DND-41 (cell line): ENCODE data around the gene MEG3.
"Not testable (repeated sequence)": the region's sequence is repeated elsewhere in the genome, so short reads cannot be mapped to it uniquely, and the experiment has no call there.

Experiments
- ATAC-seq: fragments of 200-7000 bp; cut with Tn5 transposase; 3 replicates; pipeline ENCODE4 v1.9.1; 2021; ENCODE audit warnings: low read depth; ENCODE audit not compliant: insufficient read depth
- DNase-seq: peaks from one replicate; pipeline ENCODE4 v3.0.0-alpha.2; 2020
- H2AFZ ChIP-seq: 2 replicates; pipeline ENCODE4 v1.6.0; 2012; ENCODE audit warnings: low read depth, low read length
- H3K27ac ChIP-seq: 2 replicates; pipeline ENCODE4 v1.5.1; 2012; ENCODE audit warnings: low read length, inconsistent platforms
- H3K27me3 ChIP-seq: fragments of 200-600 bp; sonication (generic); 2 replicates; pipeline ENCODE4 v1.6.0; 2012; ENCODE audit warnings: low read length, mild to moderate bottlenecking, inconsistent platforms; ENCODE audit not compliant: insufficient read depth, poor library complexity
- H3K36me3 ChIP-seq: 2 replicates; pipeline ENCODE4 v1.5.1; 2012; ENCODE audit warnings: low read length, inconsistent platforms; ENCODE audit not compliant: insufficient read depth
- H3K4me1 ChIP-seq: 2 replicates; pipeline ENCODE4 v1.5.1; 2012; ENCODE audit warnings: mild to moderate bottlenecking, low read length; ENCODE audit not compliant: insufficient read depth
- H3K4me2 ChIP-seq: 2 replicates; pipeline ENCODE4 v1.6.0; 2012; ENCODE audit warnings: mild to moderate bottlenecking, moderate library complexity, low read length, inconsistent platforms; ENCODE audit not compliant: insufficient read depth
- H3K4me3 ChIP-seq, 2 experiments: fragments of 200-600 bp in 1 of 2; shearing (Covaris generic) in 1 of 2; 2 replicates each; pipeline ENCODE4 v1.5.1; 2012 to 2016; ENCODE audit warnings: inconsistent platforms in 2 of 2, low read length in 2 of 2, mild to moderate bottlenecking in 2 of 2, low read depth in 1 of 2, moderate library complexity in 1 of 2
- H3K79me2 ChIP-seq: 2 replicates; pipeline ENCODE4 v1.6.0; 2012; ENCODE audit warnings: low read length, inconsistent platforms; ENCODE audit not compliant: insufficient read depth
- H3K9ac ChIP-seq: 2 replicates; pipeline ENCODE4 v1.6.0; 2012; ENCODE audit warnings: low read depth, mild to moderate bottlenecking, inconsistent platforms, low read length, moderate library complexity
- H3K9me3 ChIP-seq: 2 replicates; pipeline ENCODE4 v1.5.1; 2012; ENCODE audit warnings: low read length, moderate library complexity, mild to moderate bottlenecking, inconsistent platforms; ENCODE audit not compliant: insufficient read depth, severe bottlenecking
- H4K20me1 ChIP-seq: 2 replicates; pipeline ENCODE4 v1.6.0; 2012; ENCODE audit warnings: low read length; ENCODE audit not compliant: insufficient read depth
- CTCF ChIP-seq: IDR thresholded peaks from 2 replicates; pipeline ENCODE4 v1.5.1; 2012; ENCODE audit warnings: borderline replicate concordance, low read length, moderate library complexity, mild to moderate bottlenecking; ENCODE audit not compliant: poor library complexity, severe bottlenecking; ENCODE audit errors: extremely low read depth
- EZH2 ChIP-seq: IDR thresholded peaks from 3 replicates; pipeline ENCODE4 v1.6.1; 2012; ENCODE audit warnings: borderline replicate concordance, low read depth, mild to moderate bottlenecking, moderate library complexity, low read length, inconsistent platforms; ENCODE audit not compliant: severe bottlenecking

Gene MEG3

GRCh38 chr14:100816950-100817901 lies 8.7 kb upstream of the MEG3 start:
- Histone ChIP-seq H3K4me2 (no peak overlapping the region), H3K9me3 (no peaks in the 10 kb centered on the region), H3K36me3 (no peaks in the 10 kb centered on the region), H3K9ac (no peak overlapping the region), H3K27ac (no peak overlapping the region), H4K20me1 (no peaks in the 10 kb centered on the region), H3K4me3 (no peak overlapping the region), H3K79me2 (no peaks in the 10 kb centered on the region), H3K4me1 (no peaks in the 10 kb centered on the region), H3K27me3 (no peaks in the 10 kb centered on the region), H2AFZ (no peak overlapping the region)
- DNase-seq (no peak), ATAC-seq (no peak)
- TF ChIP-seq EZH2 (no peak), CTCF (no peak)

- H3K27ac ChIP-seq, result no peak overlapping the region
- H3K4me2 ChIP-seq, result no peak overlapping the region
- no peak overlapping the region for H2AFZ ChIP-seq
- H3K79me2 ChIP-seq, result no peaks in the 10 kb centered on the region
- no peak for TF ChIP-seq CTCF
- TF ChIP-seq EZH2, result no peak
- no peak overlapping the region for H3K4me3 ChIP-seq
- H3K4me1 ChIP-seq, result no peaks in the 10 kb centered on the region
- H4K20me1 ChIP-seq, result no peaks in the 10 kb centered on the region
- H3K27me3 ChIP-seq, result no peaks in the 10 kb centered on the region
- DNase-seq, result no peak
- H3K9ac ChIP-seq, result no peak overlapping the region
- no peaks in the 10 kb centered on the region for H3K9me3 ChIP-seq
- H3K36me3 ChIP-seq, result no peaks in the 10 kb centered on the region
- no peak for ATAC-seq
These were observed 7.7 kb upstream of the MEG3 start for GRCh38 chr14:100818221-100818699.

- H3K36me3 ChIP-seq, result not testable (repeated sequence)
These were observed 7.0 kb upstream of the MEG3 start for GRCh38 chr14:100818923-100819322.

GRCh38 chr14:100819453-100819828 lies 6.5 kb upstream of the MEG3 start:
- no peak overlapping the region for H3K9ac ChIP-seq
- TF ChIP-seq CTCF (no peak), EZH2 (no peak)

More at GRCh38 chr14:100818923-100819322, 7.0 kb upstream of the MEG3 start:
- not testable (repeated sequence) for H3K4me1 ChIP-seq, H3K9ac ChIP-seq, H3K9me3 ChIP-seq, H4K20me1 ChIP-seq, H3K79me2 ChIP-seq, DNase-seq, H2AFZ ChIP-seq, H3K4me3 ChIP-seq, ATAC-seq, H3K4me2 ChIP-seq, H3K27ac ChIP-seq, H3K27me3 ChIP-seq

More at GRCh38 chr14:100819453-100819828, 6.5 kb upstream of the MEG3 start:
- Histone ChIP-seq H3K27ac (no peak overlapping the region), H3K4me3 (no peak overlapping the region), H3K4me2 (no peak overlapping the region), H3K27me3 (no peaks in the 10 kb centered on the region), H3K36me3 (no peaks in the 10 kb centered on the region), H3K79me2 (no peaks in the 10 kb centered on the region), H3K4me1 (no peaks in the 10 kb centered on the region), H3K9me3 (no peaks in the 10 kb centered on the region), H2AFZ (no peak overlapping the region), H4K20me1 (no peaks in the 10 kb centered on the region)
- DNase-seq (no peak), ATAC-seq (no peak)
